ENCODE data around the gene METRNL.

The METRNL gene

DNA sequence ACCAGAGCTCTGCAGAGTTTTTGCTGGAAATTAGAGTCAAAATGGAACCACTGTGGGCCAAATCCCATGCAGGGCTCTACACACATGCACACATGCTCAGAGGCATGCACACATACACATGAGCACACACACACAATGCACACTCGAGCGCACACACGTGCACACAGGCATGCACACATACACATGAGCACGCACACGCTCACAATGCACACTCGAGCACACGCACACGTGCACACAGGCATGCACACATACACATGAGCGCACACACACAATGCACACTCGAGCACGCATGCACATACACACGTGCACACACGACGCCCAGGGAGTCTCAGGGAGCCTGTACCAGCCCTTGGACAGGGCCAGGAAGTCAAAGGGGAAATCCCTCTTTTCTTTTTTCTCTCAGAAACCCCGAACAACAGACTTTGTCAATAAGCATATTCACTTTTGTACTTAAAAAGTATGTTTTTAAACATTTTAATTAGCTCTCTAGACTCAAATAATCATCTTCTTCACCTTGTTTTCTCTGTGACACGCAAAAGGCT, 8.5 kb upstream of the METRNL start:
- ChIA-PET CTCF (no interaction called here), POLR2A (no interaction called here)
- no peak for DNase-seq (ENCODE audit: extremely low spot score)
- TF ChIP-seq NFRKB (IDR thresholded peaks at IDR 0.05): no peak
- TF ChIP-seq BHLHE40 (IDR thresholded peaks at IDR 0.05; ENCODE audit: borderline replicate concordance): no peak
- TF ChIP-seq L3MBTL2 (conservative IDR thresholded peaks at IDR 0.05): no peak

- no peak for DNase-seq (ENCODE audit: extremely low spot score)
- ChIA-PET CTCF (no interaction called here), POLR2A (no interaction called here)
- TF ChIP-seq ARNT (IDR thresholded peaks at IDR 0.05): no peak
- no peak for TF ChIP-seq LEF1 (IDR thresholded peaks at IDR 0.05; ENCODE audit: borderline replicate concordance)
- no peak for TF ChIP-seq NFRKB (IDR thresholded peaks at IDR 0.05)
Measured at GRCh38 chr17:83071365-83071764, 8.0 kb upstream of the METRNL start.

GRCh38 chr17:83071966-83072562, 7.3 kb upstream of the METRNL start:
- no peak for DNase-seq (ENCODE audit: extremely low spot score)
- POLR2A ChIA-PET: no interaction called here
- TF ChIP-seq FOXM1 (IDR thresholded peaks at IDR 0.05; ENCODE audit: borderline replicate concordance) (no peak), FOXK2 (IDR thresholded peaks at IDR 0.05) (no peak), HDGF (IDR thresholded peaks at IDR 0.05; ENCODE audit: borderline replicate concordance) (no peak), L3MBTL2 (conservative IDR thresholded peaks at IDR 0.05) (no peak), LEF1 (IDR thresholded peaks at IDR 0.05; ENCODE audit: borderline replicate concordance) (no peak), ZNF384 (IDR thresholded peaks at IDR 0.05) (no peak), ARNT (IDR thresholded peaks at IDR 0.05) (no peak), BHLHE40 (IDR thresholded peaks at IDR 0.05; ENCODE audit: borderline replicate concordance) (no peak), FOXA1 (IDR thresholded peaks at IDR 0.05) (no peak), TARDBP (IDR thresholded peaks at IDR 0.05) (no peak), SP1 (IDR thresholded peaks at IDR 0.05) (no peak), SUZ12 (IDR thresholded peaks at IDR 0.05) (no peak), NFRKB (IDR thresholded peaks at IDR 0.05) (no peak), ELF4 (IDR thresholded peaks at IDR 0.05) (no peak), CTBP1 (IDR thresholded peaks at IDR 0.05; ENCODE audit: borderline replicate concordance) (no peak)
- TF ChIP-seq, protein P1, sequence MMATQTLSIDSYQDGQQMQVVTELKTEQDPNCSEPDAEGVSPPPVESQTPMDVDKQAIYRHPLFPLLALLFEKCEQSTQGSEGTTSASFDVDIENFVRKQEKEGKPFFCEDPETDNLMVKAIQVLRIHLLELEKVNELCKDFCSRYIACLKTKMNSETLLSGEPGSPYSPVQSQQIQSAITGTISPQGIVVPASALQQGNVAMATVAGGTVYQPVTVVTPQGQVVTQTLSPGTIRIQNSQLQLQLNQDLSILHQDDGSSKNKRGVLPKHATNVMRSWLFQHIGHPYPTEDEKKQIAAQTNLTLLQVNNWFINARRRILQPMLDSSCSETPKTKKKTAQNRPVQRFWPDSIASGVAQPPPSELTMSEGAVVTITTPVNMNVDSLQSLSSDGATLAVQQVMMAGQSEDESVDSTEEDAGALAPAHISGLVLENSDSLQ (IDR thresholded peaks at IDR 0.05): no peak
- CTCF ChIA-PET: no interaction called here

DNA sequence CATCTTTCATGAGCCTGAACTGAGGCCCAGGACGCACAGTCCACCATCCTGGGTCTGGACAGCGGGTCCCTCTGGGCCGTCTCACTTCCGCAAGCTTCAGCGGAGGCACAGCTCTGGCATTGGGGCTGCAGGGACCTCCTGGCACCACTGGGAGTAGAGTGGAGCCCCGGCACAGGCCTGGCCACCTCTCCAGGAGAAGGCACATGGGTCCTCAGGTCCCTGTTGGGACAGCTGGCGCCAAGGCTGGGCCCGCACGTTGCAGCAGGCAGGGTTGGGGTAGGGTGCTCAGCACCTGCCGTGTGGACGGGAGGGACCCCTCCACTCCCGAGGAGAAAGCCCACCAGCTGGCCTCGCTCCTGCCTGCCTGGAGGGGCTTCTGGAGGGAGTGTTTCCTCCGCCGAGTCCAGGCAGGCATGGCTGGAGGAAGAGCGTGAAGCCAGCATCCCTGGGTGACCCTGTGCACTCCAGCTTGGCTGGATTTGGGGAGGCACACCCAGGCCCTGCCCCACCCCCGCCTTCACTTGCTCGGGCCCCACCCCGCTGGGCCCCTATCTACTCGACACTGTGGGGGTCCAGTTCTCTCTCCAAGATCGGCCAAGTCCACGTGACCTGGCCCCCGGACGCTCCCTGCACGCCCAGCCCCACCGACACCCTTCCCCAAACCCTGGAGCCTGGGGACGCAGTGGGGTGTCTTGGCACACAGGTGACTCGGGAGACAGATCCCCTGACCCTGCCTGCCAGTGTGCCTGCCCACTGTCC, 6.6 kb upstream of the METRNL start:
- TF ChIP-seq ARNT (IDR thresholded peaks at IDR 0.05) (no peak), TARDBP (IDR thresholded peaks at IDR 0.05) (no peak), SP1 (IDR thresholded peaks at IDR 0.05) (no peak), FOXM1 (IDR thresholded peaks at IDR 0.05; ENCODE audit: borderline replicate concordance) (no peak), HDGF (IDR thresholded peaks at IDR 0.05; ENCODE audit: borderline replicate concordance) (no peak), FOXK2 (IDR thresholded peaks at IDR 0.05) (no peak), ELF4 (IDR thresholded peaks at IDR 0.05) (no peak)
- TF ChIP-seq, protein P1 (IDR thresholded peaks at IDR 0.05): no peak
- CTCF ChIA-PET: interaction anchor here (0.7 kb wide), 1 partner anchor 263 kb away, joined by 3 read pairs; no protein-coding TSS in a partner anchor
- DNase-seq (ENCODE audit: extremely low spot score): no peak
- POLR2A ChIA-PET: no interaction called here

DNA sequence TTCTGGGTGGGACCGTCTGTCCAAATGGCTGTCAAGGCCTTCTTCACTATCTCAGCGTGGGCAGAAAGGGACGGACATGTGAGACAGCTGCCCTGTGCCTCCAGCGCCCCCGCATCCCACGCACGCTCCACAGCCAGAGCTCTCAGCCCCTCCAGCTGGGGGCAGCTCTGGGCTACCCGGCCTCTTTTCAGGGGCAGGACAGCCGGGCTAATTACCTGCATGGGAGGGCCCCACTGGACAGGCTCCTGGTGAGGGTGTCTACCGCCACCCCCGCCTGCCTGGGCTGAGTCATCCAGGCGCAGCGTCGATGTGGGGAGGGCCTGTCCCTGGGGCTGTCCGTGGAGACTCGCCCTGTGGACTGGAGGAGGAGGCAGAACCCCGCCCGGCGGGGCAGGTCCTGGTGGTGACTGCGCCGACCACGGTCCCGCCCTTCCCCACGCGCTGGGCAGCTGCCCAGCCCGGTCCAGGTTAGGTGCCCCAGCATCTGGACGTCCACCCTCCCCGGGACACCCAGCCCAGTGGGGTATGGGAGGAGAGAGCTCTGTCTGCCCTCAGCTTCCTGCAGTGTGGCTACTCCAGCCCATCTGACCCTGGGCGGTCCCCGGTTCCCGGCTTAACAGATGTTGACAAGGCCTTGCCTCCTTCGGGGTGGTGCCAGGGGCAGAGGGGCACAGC, 5.9 kb upstream of the METRNL start:
- no peak for DNase-seq (ENCODE audit: extremely low spot score)
- ChIA-PET POLR2A (no interaction called here), CTCF (interaction anchor here (0.7 kb wide), 1 partner anchor 264 kb away, joined by 3 read pairs; no protein-coding TSS in a partner anchor)
- TF ChIP-seq CTBP1 (IDR thresholded peaks at IDR 0.05; ENCODE audit: borderline replicate concordance): no peak
- TF ChIP-seq BHLHE40 (IDR thresholded peaks at IDR 0.05; ENCODE audit: borderline replicate concordance): no peak
- no peak for TF ChIP-seq ZNF384 (IDR thresholded peaks at IDR 0.05)
- no peak for TF ChIP-seq ARNT (IDR thresholded peaks at IDR 0.05)
- TF ChIP-seq L3MBTL2 (conservative IDR thresholded peaks at IDR 0.05): no peak
- no peak for TF ChIP-seq NFRKB (IDR thresholded peaks at IDR 0.05)
- TF ChIP-seq, protein P1 (IDR thresholded peaks at IDR 0.05): no peak
- TF ChIP-seq HDGF (IDR thresholded peaks at IDR 0.05; ENCODE audit: borderline replicate concordance): no peak
- no peak for TF ChIP-seq FOXK2 (IDR thresholded peaks at IDR 0.05)
- no peak for TF ChIP-seq SP1 (IDR thresholded peaks at IDR 0.05)
- TF ChIP-seq TARDBP (IDR thresholded peaks at IDR 0.05): no peak
- TF ChIP-seq LEF1 (IDR thresholded peaks at IDR 0.05; ENCODE audit: borderline replicate concordance): no peak
- no peak for TF ChIP-seq SUZ12 (IDR thresholded peaks at IDR 0.05)
